Gastroesophageal sphincter (tissue), 3 donors: ENCODE results near the gene LCORL.

Experiments
- EP300 ChIP-seq: sonication (generic); formaldehyde crosslinking; IDR thresholded peaks from one replicate; pipeline ENCODE4 v1.6.1; 2017; ENCODE audit warnings: antibody characterized with exemption, mild to moderate bottlenecking
- POLR2A ChIP-seq, 2 donors: fragments of 450-650 bp; IDR thresholded peaks; one replicate each; pipeline ENCODE4 v1.6.1; 2017; ENCODE audit warnings: antibody characterized with exemption in 2 of 2, mild to moderate bottlenecking in 2 of 2, moderate library complexity in 1 of 2
- POLR2AphosphoS5 ChIP-seq: sonication (generic); formaldehyde crosslinking; IDR thresholded peaks from one replicate; pipeline ENCODE4 v1.6.1; 2017; ENCODE audit warnings: antibody characterized with exemption
- TF ChIP-seq, protein P1 (sequence below), 4 experiments: fragments of 200-600 bp in 2 of 4; fragments of 450-650 bp in 2 of 4; sonication (generic) in 1 of 4; IDR thresholded peaks; one replicate each; pipeline ENCODE4 v1.5.1; 2017 to 2019; ENCODE audit warnings: antibody characterized with exemption in 4 of 4, mild to moderate bottlenecking in 2 of 4, moderate library complexity in 2 of 4

DNA sequence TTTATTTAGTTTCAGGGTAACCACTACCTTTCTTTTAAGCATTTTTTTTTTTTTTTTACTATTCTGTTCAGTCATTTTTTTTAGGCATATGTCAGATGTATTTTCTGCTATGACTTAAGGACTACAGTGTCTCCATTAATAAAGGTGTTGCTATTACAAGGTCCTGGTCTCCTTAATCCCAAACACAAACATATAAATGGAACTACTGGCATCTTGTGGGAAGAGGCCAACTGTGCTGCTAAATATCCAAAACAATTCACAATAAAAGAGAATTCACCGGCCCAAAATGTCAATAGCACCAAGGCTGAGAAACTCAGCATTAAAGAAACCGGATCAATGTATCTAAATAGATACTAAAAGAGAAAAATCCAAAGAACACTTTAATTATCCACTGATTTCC is 26.4 kb downstream of the LCORL start:
- TF ChIP-seq, protein P1, sequence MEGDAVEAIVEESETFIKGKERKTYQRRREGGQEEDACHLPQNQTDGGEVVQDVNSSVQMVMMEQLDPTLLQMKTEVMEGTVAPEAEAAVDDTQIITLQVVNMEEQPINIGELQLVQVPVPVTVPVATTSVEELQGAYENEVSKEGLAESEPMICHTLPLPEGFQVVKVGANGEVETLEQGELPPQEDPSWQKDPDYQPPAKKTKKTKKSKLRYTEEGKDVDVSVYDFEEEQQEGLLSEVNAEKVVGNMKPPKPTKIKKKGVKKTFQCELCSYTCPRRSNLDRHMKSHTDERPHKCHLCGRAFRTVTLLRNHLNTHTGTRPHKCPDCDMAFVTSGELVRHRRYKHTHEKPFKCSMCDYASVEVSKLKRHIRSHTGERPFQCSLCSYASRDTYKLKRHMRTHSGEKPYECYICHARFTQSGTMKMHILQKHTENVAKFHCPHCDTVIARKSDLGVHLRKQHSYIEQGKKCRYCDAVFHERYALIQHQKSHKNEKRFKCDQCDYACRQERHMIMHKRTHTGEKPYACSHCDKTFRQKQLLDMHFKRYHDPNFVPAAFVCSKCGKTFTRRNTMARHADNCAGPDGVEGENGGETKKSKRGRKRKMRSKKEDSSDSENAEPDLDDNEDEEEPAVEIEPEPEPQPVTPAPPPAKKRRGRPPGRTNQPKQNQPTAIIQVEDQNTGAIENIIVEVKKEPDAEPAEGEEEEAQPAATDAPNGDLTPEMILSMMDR (IDR thresholded peaks at IDR 0.05), result no peak
- TF ChIP-seq POLR2AphosphoS5 (no peak), POLR2A (IDR thresholded peaks at IDR 0.05) (no peak), EP300 (no peak)
